OCI-LY7 (cell line): ENCODE data around the gene PAGR1.

Experiments
- EZH2phosphoT487 ChIP-seq: fragments of 200-600 bp; sonication (generic); IDR thresholded peaks from 2 replicates; pipeline ENCODE4 v1.6.1; 2018; ENCODE audit warnings: low read depth, borderline replicate concordance, mild to moderate bottlenecking, mixed run types, antibody characterized with exemption, low read length, moderate library complexity, mixed read lengths
- TF ChIP-seq, protein P1 (sequence below): fragments of 200-600 bp; sonication (generic); conservative IDR thresholded peaks from 2 replicates; pipeline ENCODE4 v1.5.1; 2014; ENCODE audit warnings: mild to moderate bottlenecking, antibody characterized with exemption, low read length, moderate library complexity, mixed read lengths

DNA sequence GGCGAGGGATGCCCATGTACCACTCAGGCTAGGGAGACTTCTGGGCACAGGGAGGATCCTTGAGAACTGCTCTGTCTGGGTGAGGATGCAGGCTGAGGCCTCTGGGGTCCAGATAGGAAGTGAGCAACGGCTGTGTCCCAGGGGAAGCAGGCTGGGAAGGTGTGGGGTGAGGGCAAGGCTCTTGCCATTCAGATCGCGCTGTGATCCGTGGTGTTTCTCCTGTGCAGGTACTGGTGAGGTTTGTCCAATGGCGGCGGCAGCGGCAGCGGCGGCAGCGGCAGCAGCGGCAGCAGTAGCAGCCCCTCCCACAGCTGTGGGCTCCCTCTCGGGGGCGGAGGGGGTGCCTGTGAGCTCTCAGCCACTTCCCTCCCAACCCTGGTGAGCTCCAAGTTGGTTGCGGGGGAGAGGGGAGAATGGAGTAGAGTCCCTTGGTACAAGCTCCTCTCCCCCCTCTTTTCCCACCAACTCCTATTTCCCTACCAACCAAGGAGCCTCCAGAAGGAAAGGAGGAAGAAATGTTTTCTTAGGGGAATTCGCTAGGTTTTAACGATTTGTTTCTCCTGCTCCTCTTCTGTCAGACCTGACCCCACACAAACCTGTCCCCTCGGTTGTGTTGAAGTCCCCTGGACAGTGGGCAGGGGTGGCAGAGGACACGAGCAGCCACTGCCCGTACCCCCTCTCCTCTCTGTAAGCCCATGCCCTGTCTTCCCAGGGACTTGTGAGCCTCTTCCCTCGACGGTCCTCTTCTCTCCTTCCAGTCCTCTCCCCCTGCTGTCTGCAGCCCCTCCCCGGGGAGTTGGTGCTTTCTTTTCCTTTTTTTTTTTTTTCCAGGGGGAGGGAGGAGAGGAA lies 5.9 kb upstream of the PAGR1 start:
- TF ChIP-seq, protein P1, sequence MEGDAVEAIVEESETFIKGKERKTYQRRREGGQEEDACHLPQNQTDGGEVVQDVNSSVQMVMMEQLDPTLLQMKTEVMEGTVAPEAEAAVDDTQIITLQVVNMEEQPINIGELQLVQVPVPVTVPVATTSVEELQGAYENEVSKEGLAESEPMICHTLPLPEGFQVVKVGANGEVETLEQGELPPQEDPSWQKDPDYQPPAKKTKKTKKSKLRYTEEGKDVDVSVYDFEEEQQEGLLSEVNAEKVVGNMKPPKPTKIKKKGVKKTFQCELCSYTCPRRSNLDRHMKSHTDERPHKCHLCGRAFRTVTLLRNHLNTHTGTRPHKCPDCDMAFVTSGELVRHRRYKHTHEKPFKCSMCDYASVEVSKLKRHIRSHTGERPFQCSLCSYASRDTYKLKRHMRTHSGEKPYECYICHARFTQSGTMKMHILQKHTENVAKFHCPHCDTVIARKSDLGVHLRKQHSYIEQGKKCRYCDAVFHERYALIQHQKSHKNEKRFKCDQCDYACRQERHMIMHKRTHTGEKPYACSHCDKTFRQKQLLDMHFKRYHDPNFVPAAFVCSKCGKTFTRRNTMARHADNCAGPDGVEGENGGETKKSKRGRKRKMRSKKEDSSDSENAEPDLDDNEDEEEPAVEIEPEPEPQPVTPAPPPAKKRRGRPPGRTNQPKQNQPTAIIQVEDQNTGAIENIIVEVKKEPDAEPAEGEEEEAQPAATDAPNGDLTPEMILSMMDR, result no peak
- no peak for TF ChIP-seq EZH2phosphoT487
